ENCODE measurements around the gene PDIA2. TPM values are rescaled to one million over a fixed set of nuclear protein-coding genes. Genes with fewer than 3 reads are reported as not detected.

Gene PDIA2
- total RNA-seq, 1 donor from 2014 or later = 11.8 TPM

GRCh38 chr16:287981-288920, 5.3 kb downstream of the PDIA2 start:
- Mint-ChIP-seq H3K36me3 (ENCODE audit: unreplicated experiment) (no peaks in the 10 kb centered on the region), H3K27ac (ENCODE audit: unreplicated experiment) (no peak overlapping the region), H3K9me3 (ENCODE audit: unreplicated experiment) (peaks cover 1% of the 10 kb centered on the region), H3K4me3 (ENCODE audit: unreplicated experiment) (no peak overlapping the region), H3K27me3 (ENCODE audit: unreplicated experiment) (peaks cover 8% of the 10 kb centered on the region), H3K4me1 (ENCODE audit: low read depth, unreplicated experiment) (no peaks in the 10 kb centered on the region)
- no peak for DNase-seq
- no peak for TF ChIP-seq CTCF (IDR thresholded peaks at IDR 0.05; ENCODE audit: partially characterized antibody, unreplicated experiment)

GRCh38 chr16:289395-289997, 6.5 kb downstream of the PDIA2 start:
- Mint-ChIP-seq H3K27me3 (ENCODE audit: unreplicated experiment) (peaks cover 6% of the 10 kb centered on the region), H3K4me1 (ENCODE audit: low read depth, unreplicated experiment) (no peaks in the 10 kb centered on the region), H3K9me3 (ENCODE audit: unreplicated experiment) (peaks cover 3% of the 10 kb centered on the region), H3K36me3 (ENCODE audit: unreplicated experiment) (no peaks in the 10 kb centered on the region), H3K27ac (ENCODE audit: unreplicated experiment) (no peak overlapping the region), H3K4me3 (ENCODE audit: unreplicated experiment) (no peak overlapping the region)
- TF ChIP-seq CTCF (IDR thresholded peaks at IDR 0.05; ENCODE audit: partially characterized antibody, unreplicated experiment) = no peak
- no peak for DNase-seq

- peaks cover 3% of the 10 kb centered on the region for H3K9me3 Mint-ChIP-seq (ENCODE audit: unreplicated experiment)
- H3K27ac Mint-ChIP-seq (ENCODE audit: unreplicated experiment) = no peak overlapping the region
- no peak overlapping the region for H3K4me3 Mint-ChIP-seq (ENCODE audit: unreplicated experiment)
- H3K4me1 Mint-ChIP-seq (ENCODE audit: low read depth, unreplicated experiment) = no peaks in the 10 kb centered on the region
- no peak for DNase-seq
- no peak for TF ChIP-seq CTCF (IDR thresholded peaks at IDR 0.05; ENCODE audit: partially characterized antibody, unreplicated experiment)
- H3K36me3 Mint-ChIP-seq (ENCODE audit: unreplicated experiment) = no peaks in the 10 kb centered on the region
- peaks cover 6% of the 10 kb centered on the region for H3K27me3 Mint-ChIP-seq (ENCODE audit: unreplicated experiment)
Observed at GRCh38 chr16:290015-290680, 7.2 kb downstream of the PDIA2 start.

GRCh38 chr16:290681-291405, 7.9 kb downstream of the PDIA2 start:
- no peak for TF ChIP-seq CTCF (IDR thresholded peaks at IDR 0.05; ENCODE audit: partially characterized antibody, unreplicated experiment)
- Mint-ChIP-seq H3K9me3 (ENCODE audit: unreplicated experiment) (peaks cover 3% of the 10 kb centered on the region), H3K27ac (ENCODE audit: unreplicated experiment) (no peak overlapping the region), H3K4me1 (ENCODE audit: low read depth, unreplicated experiment) (no peaks in the 10 kb centered on the region), H3K4me3 (ENCODE audit: unreplicated experiment) (no peak overlapping the region), H3K27me3 (ENCODE audit: unreplicated experiment) (peaks cover 6% of the 10 kb centered on the region), H3K36me3 (ENCODE audit: unreplicated experiment) (no peaks in the 10 kb centered on the region)
- no peak for DNase-seq
